Stromal cell of bone marrow (primary cell): Measurements from ENCODE around the gene COG6.

Source experiments
- DNase-seq: peaks from one replicate; pipeline ENCODE4 v3.0.0-alpha.2; 2012; ENCODE audit warnings: low read depth

The COG6 gene

GRCh38 chr13:39682310-39682709 is 26.8 kb downstream of the COG6 start:
- no peak for DNase-seq

GRCh38 chr13:39682788-39683187 is 27.3 kb downstream of the COG6 start:
- DNase-seq: no peak

GRCh38 chr13:39684531-39685137 is 29.2 kb downstream of the COG6 start:
- DNase-seq: no peak

GRCh38 chr13:39685652-39686051 is 30.2 kb downstream of the COG6 start:
- no peak for DNase-seq

- DNase-seq: no peak
These were observed 32.8 kb downstream of the COG6 start for GRCh38 chr13:39688278-39688677.

- DNase-seq: no peak
These were observed 33.4 kb downstream of the COG6 start for GRCh38 chr13:39688699-39689405.

- no peak for DNase-seq
These were observed 37.4 kb downstream of the COG6 start for GRCh38 chr13:39692660-39693438.

GRCh38 chr13:39699274-39699673 is 43.8 kb downstream of the COG6 start:
- no peak for DNase-seq

- no peak for DNase-seq
These were observed 57.2 kb downstream of the COG6 start for GRCh38 chr13:39712626-39713025.

GRCh38 chr13:39729156-39729555 is 73.7 kb downstream of the COG6 start:
- DNase-seq: peak; percentile 1

- no peak for DNase-seq
These were observed 79.5 kb downstream of the COG6 start for GRCh38 chr13:39734952-39735351.

GRCh38 chr13:39737047-39737446 is 81.6 kb downstream of the COG6 start:
- no peak for DNase-seq

GRCh38 chr13:39740761-39741160 is 85.3 kb downstream of the COG6 start:
- no peak for DNase-seq

GRCh38 chr13:39748961-39749360 is 93.5 kb downstream of the COG6 start:
- no peak for DNase-seq

- DNase-seq: no peak
These were observed 94.1 kb downstream of the COG6 start for GRCh38 chr13:39749528-39749927.

GRCh38 chr13:39751805-39752204 is 96.3 kb downstream of the COG6 start:
- DNase-seq: no peak

- no peak for DNase-seq
These were observed 105.1 kb downstream of the COG6 start for GRCh38 chr13:39760521-39760920.

GRCh38 chr13:39765801-39766463 is 110.5 kb downstream of the COG6 start:
- no peak for DNase-seq

- DNase-seq: no peak
These were observed 111.1 kb downstream of the COG6 start for GRCh38 chr13:39766464-39767158.

- no peak for DNase-seq
These were observed 112.5 kb downstream of the COG6 start for GRCh38 chr13:39767791-39768517.

- DNase-seq: no peak
These were observed 113.5 kb downstream of the COG6 start for GRCh38 chr13:39768962-39769361.
